Measurements from ENCODE around the gene TAF11L2. TPM values are rescaled to one million over a fixed set of nuclear protein-coding genes. Genes with fewer than 3 reads are reported as not detected.
"Not testable (repeated sequence)": the region's sequence is repeated elsewhere in the genome, so short reads cannot be mapped to it uniquely, and the experiment has no call there.

Gene TAF11L2
- total RNA-seq, 1 donor from 2014 or later, result not detected

DNA sequence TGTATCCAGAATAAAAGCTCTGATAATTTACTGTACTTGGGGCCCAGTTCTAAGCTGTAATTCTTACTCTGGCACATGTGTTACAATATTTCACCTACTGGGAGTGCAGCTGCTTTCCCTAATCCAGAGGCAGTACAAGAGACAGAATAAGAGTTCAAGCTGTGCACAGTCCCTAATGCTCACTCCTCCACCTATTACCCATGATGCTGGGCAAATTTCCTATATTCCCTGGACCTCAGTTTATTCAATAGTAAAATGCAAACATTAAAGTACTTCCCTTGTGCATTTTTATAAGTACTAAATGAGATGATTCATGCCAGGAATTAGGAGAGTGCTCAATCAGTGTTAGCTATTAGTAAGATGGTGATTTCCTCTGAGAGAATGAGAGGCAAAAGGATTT lies 28.0 kb upstream of the TAF11L2 start:
- H3K27ac Mint-ChIP-seq, result no peak overlapping the region
- TF ChIP-seq, protein P1, sequence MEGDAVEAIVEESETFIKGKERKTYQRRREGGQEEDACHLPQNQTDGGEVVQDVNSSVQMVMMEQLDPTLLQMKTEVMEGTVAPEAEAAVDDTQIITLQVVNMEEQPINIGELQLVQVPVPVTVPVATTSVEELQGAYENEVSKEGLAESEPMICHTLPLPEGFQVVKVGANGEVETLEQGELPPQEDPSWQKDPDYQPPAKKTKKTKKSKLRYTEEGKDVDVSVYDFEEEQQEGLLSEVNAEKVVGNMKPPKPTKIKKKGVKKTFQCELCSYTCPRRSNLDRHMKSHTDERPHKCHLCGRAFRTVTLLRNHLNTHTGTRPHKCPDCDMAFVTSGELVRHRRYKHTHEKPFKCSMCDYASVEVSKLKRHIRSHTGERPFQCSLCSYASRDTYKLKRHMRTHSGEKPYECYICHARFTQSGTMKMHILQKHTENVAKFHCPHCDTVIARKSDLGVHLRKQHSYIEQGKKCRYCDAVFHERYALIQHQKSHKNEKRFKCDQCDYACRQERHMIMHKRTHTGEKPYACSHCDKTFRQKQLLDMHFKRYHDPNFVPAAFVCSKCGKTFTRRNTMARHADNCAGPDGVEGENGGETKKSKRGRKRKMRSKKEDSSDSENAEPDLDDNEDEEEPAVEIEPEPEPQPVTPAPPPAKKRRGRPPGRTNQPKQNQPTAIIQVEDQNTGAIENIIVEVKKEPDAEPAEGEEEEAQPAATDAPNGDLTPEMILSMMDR (conservative IDR thresholded peaks at IDR 0.05), result no peak
- no peaks in the 10 kb centered on the region for H3K36me3 Mint-ChIP-seq
- no peak for DNase-seq (ENCODE audit: extremely low spot score, unreplicated experiment)
- no peaks in the 10 kb centered on the region for H3K27me3 Mint-ChIP-seq
- no peak overlapping the region for H3K4me3 Mint-ChIP-seq
- no peaks in the 10 kb centered on the region for H3K4me1 Mint-ChIP-seq (ENCODE audit: unreplicated experiment)
- peaks cover 4% of the 10 kb centered on the region for H3K9me3 Mint-ChIP-seq

DNA sequence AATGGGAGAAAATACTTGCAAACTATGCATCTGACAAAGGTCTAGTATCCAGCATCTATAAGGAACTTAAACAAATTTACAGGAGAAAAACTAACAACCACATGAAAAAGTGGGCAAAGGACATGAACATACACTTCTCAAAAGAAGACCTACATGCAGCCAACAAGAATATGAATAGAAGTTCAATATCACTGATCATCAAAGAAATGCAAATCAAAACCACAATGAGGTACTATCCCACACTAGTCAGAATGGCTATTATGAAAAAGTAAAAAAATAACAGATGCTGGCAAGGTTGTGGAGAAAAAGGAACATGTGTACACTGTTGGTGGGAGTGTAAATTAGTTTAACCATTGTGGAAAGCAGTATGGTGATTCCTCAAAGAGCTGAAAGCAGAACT lies 23.0 kb upstream of the TAF11L2 start:
- H3K9me3 Mint-ChIP-seq; H3K4me1 Mint-ChIP-seq (ENCODE audit: unreplicated experiment); DNase-seq (ENCODE audit: extremely low spot score, unreplicated experiment); H3K4me3 Mint-ChIP-seq; H3K27ac Mint-ChIP-seq; H3K36me3 Mint-ChIP-seq; H3K27me3 Mint-ChIP-seq: not testable (repeated sequence)

DNA sequence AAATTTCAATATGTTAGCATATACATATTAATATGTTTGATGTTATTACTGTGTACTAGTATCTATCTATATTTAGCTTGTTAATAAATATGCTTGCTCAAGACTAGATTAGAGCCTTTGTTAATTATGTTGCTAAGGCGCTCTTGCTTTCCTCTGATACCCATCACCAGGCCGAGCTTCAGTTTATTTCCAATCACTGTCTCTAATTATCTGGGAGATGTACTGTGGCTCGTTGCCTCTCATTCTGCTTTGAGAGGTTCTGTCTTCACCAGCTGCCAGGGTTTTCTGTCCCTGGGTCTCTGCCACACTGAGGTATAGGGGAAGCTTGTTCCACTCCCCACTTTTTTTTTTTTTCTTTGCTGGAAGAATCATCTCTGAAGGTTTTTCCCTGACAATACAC lies 21.0 kb upstream of the TAF11L2 start:
- no peak overlapping the region for H3K27ac Mint-ChIP-seq
- DNase-seq (ENCODE audit: extremely low spot score, unreplicated experiment), result no peak
- H3K4me3 Mint-ChIP-seq, result no peak overlapping the region
- H3K4me1 Mint-ChIP-seq (ENCODE audit: unreplicated experiment), result no peaks in the 10 kb centered on the region
- TF ChIP-seq, protein P1 (conservative IDR thresholded peaks at IDR 0.05), result no peak
- no peaks in the 10 kb centered on the region for H3K36me3 Mint-ChIP-seq
- no peaks in the 10 kb centered on the region for H3K9me3 Mint-ChIP-seq
- H3K27me3 Mint-ChIP-seq, result no peaks in the 10 kb centered on the region

DNA sequence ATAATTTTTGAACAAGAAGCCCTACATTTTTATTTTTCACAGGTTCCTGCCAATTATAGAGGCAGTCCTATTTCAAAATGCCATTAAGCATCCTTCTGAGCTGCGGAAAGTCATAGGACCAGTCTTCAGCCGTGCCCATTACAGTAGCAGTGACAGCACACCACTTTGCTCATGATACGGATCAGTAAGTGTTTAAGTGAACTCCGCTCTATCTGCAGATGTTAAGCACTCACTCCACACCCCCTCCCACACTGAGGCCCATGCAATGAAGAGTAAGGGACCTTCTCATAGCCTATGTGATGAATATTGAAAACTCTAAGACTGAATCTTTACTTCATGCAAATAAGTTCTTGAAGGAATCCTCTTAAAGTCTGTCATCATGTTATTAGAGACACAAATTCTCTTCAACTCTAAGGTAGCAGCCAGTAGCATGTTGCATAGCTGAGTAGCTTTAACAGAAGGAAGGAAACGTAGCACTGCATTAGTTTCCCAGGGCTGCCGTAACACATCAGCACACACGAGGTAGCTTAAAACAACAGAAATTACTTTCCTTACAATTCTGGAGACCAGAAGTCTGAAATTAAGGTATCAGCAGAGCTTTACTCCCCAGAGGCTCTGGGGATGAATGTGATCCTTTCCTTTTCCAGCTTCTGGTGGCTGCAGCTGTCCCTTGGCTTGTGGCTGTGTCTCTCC lies 20.3 kb upstream of the TAF11L2 start:
- H3K36me3 Mint-ChIP-seq, result no peaks in the 10 kb centered on the region
- no peaks in the 10 kb centered on the region for H3K27me3 Mint-ChIP-seq
- no peak overlapping the region for H3K4me3 Mint-ChIP-seq
- DNase-seq (ENCODE audit: extremely low spot score, unreplicated experiment), result no peak
- no peak overlapping the region for H3K27ac Mint-ChIP-seq
- H3K9me3 Mint-ChIP-seq, result no peaks in the 10 kb centered on the region
- H3K4me1 Mint-ChIP-seq (ENCODE audit: unreplicated experiment), result no peaks in the 10 kb centered on the region
- TF ChIP-seq, protein P1 (conservative IDR thresholded peaks at IDR 0.05), result no peak

DNA sequence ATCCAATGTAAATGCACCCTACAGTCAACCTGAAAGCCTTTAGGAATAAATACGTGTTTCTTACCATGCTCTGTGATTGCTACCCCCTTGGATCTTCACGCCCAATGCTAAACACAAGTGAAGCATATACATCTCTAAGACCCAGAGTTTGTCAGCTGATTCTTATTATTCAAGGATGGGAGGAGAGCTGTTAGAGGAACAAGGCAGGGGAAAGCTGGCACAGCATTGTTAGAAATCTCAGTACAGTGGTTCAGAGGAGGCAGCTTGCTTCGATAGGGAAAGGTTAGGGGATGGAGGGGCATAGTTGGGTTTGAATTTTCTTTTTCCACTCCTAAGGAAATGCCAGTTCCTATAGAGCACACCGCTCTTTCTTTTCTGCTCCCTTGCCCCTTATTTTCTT lies 16.7 kb upstream of the TAF11L2 start:
- H3K27ac Mint-ChIP-seq, result no peak overlapping the region
- no peaks in the 10 kb centered on the region for H3K9me3 Mint-ChIP-seq
- DNase-seq (ENCODE audit: extremely low spot score, unreplicated experiment), result no peak
- no peak overlapping the region for H3K4me3 Mint-ChIP-seq
- H3K36me3 Mint-ChIP-seq, result no peaks in the 10 kb centered on the region
- H3K4me1 Mint-ChIP-seq (ENCODE audit: unreplicated experiment), result no peaks in the 10 kb centered on the region
- no peaks in the 10 kb centered on the region for H3K27me3 Mint-ChIP-seq
- TF ChIP-seq, protein P1 (conservative IDR thresholded peaks at IDR 0.05), result no peak

DNA sequence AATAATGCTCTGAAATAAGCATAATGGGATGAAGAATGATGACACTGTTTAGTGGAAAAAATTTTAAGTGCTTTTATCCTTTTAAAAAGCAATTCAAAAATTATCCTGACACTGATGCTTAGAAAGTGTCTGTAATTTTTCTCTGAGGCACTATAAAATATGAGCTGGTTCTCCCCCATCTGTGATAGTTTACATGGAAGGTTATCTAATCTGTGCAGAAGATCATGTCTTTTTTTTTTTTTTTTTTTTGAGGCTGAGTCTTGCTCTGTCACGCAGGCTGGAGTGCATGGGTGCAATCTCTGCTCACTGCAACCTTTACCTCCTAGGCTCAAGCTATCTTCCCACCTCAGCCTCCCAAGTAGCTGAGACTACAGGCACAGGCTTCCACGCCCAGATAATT lies 15.2 kb upstream of the TAF11L2 start:
- Mint-ChIP-seq H3K4me3 (no peak overlapping the region), H3K36me3 (no peaks in the 10 kb centered on the region), H3K9me3 (no peaks in the 10 kb centered on the region), H3K4me1 (ENCODE audit: unreplicated experiment) (no peaks in the 10 kb centered on the region), H3K27ac (no peak overlapping the region), H3K27me3 (no peaks in the 10 kb centered on the region)
- DNase-seq (ENCODE audit: extremely low spot score, unreplicated experiment), result no peak
- TF ChIP-seq, protein P1 (conservative IDR thresholded peaks at IDR 0.05), result no peak

DNA sequence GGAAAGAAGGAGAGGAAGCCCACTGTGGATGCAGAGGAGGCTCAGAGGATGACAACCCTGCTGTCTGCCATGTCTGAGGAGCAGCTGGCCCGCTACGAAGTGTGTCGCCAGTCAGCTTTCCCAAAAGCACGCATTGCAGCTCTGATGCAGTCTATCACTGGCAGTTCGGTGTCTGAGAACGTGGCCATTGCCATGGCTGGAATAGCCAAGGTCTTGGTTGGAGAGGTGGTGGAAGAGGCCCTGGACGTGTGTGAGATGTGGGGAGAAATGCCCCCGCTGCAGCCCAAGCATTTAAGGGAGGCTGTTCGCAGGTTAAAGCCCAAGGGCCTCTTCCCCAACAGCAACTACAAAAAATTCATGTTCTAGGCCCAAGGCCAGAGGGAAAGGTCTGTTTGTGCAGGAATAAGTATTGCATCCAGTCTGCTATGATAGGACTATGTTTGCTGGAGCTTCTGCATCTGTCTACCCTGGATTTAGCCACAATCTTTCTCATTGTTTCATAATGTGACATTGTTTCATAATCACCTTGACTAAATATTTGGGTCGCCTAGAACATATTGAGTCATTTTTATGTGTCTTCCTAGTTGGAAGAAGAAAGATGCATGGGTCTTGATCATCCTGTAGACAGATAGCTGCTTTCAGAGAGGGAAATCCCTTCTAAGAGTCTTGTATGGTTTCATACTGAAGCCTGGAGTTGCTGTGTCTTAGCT lies 11.4 kb upstream of the TAF11L2 start:
- H3K4me1 Mint-ChIP-seq (ENCODE audit: unreplicated experiment); H3K36me3 Mint-ChIP-seq; H3K4me3 Mint-ChIP-seq; H3K27me3 Mint-ChIP-seq; H3K27ac Mint-ChIP-seq; H3K9me3 Mint-ChIP-seq; DNase-seq (ENCODE audit: extremely low spot score, unreplicated experiment): not testable (repeated sequence)
